SK-N-SH (cell line): ENCODE data around the gene SCO2. TPM values are rescaled to one million over a fixed set of nuclear protein-coding genes. Genes with fewer than 3 reads are reported as not detected.

Experiments
- CTCF ChIA-PET: fragments of 300-600, 350-600 bp; formaldehyde crosslinking; extraction: SDS; loops from one replicate; lab custom pipeline; 2021; lab: Yijun Ruan, JAX
- POLR2A ChIA-PET: fragments of 350-600 bp; sonication (Branson Sonifier 250); formaldehyde crosslinking; extraction: SDS; loops from one replicate; lab custom pipeline; 2020; ENCODE audit warnings: antibody characterized with exemption, inconsistent platforms; lab: Yijun Ruan, JAX
- DNase-seq: peaks from one replicate; pipeline ENCODE4 v3.0.0; 2012
- H2AFZ ChIP-seq: fragments of 200-600 bp; sonication (generic); 2 replicates; pipeline ENCODE4 v1.8.1; 2016; ENCODE audit warnings: antibody characterized with exemption, mild to moderate bottlenecking, low read depth
- H3F3A ChIP-seq: fragments of 200-600 bp; sonication (generic); replicated peaks from 2 replicates; pipeline ENCODE3; 2016; ENCODE audit warnings: antibody characterized with exemption, mild to moderate bottlenecking; ENCODE audit not compliant: insufficient read depth
- H3K27ac ChIP-seq, 2 experiments: fragments of 200-500 bp in 1 of 2; fragments of 200-600 bp in 1 of 2; sonication (Bioruptor generic) in 1 of 2; sonication (generic), shearing (Covaris generic) in 1 of 2; 2 replicates each; pipeline versions ENCODE4 v1.5.1 to v1.6.1; 2014 to 2016; ENCODE audit warnings: low read depth in 2 of 2, inconsistent platforms in 1 of 2, low read length in 1 of 2, mild to moderate bottlenecking in 1 of 2, mixed read lengths in 1 of 2
- H3K27me3 ChIP-seq: fragments of 200-600 bp; sonication (generic), shearing (Covaris generic); 2 replicates; pipeline ENCODE4 v1.6.1; 2016; ENCODE audit warnings: mixed run types; ENCODE audit not compliant: insufficient read depth
- H3K36me3 ChIP-seq, 2 experiments: fragments of 200-500 bp in 1 of 2; fragments of 200-600 bp in 1 of 2; sonication (Bioruptor generic) in 1 of 2; sonication (generic) in 1 of 2; replicated peaks in 1 of 2; 2 replicates each; pipeline versions ENCODE3 to v1.5.1; 2014 to 2016; ENCODE audit warnings: low read length in 1 of 2, mild to moderate bottlenecking in 1 of 2; ENCODE audit not compliant: insufficient read depth in 2 of 2, control insufficient read depth in 1 of 2
- H3K4me1 ChIP-seq, 2 experiments: fragments of 200-500 bp in 1 of 2; fragments of 200-600 bp in 1 of 2; sonication (Bioruptor generic) in 1 of 2; sonication (generic), shearing (Covaris generic) in 1 of 2; 2 replicates each; pipeline versions ENCODE4 v1.5.1 to v1.6.1; 2014 to 2016; ENCODE audit warnings: low read depth in 1 of 2, low read length in 1 of 2, mixed run types in 1 of 2; ENCODE audit not compliant: insufficient read depth in 2 of 2, control insufficient read depth in 1 of 2
- H3K4me2 ChIP-seq: fragments of 200-600 bp; sonication (generic), shearing (Covaris generic); 2 replicates; pipeline ENCODE4 v1.6.1; 2017; ENCODE audit warnings: mixed run types
- H3K4me3 ChIP-seq, 2 experiments: fragments of 200-500 bp in 1 of 2; fragments of 200-600 bp in 1 of 2; sonication (Bioruptor generic) in 1 of 2; sonication (generic), shearing (Covaris generic) in 1 of 2; 2 replicates each; pipeline versions ENCODE4 v1.5.1 to v1.8.1; 2014 to 2016; ENCODE audit warnings: low read depth in 2 of 2, inconsistent platforms in 1 of 2, low read length in 1 of 2, mild to moderate bottlenecking in 1 of 2, mixed read lengths in 1 of 2, moderate library complexity in 1 of 2
- H3K79me2 ChIP-seq: fragments of 200-600 bp; sonication (generic); 2 replicates; pipeline ENCODE4 v1.8.1; 2017; ENCODE audit warnings: mild to moderate bottlenecking; ENCODE audit not compliant: insufficient read depth
- H3K9ac ChIP-seq: fragments of 200-600 bp; sonication (generic); 2 replicates; pipeline ENCODE4 v1.6.1; 2017; ENCODE audit warnings: mixed run types
- H3K9me2 ChIP-seq: fragments of 200-600 bp; sonication (generic); 2 replicates; pipeline ENCODE4 v1.6.1; 2017; ENCODE audit warnings: mixed run types
- H3K9me3 ChIP-seq: fragments of 200-600 bp; sonication (generic); 2 replicates; pipeline ENCODE4 v1.6.1; 2017; ENCODE audit warnings: mixed run types, mild to moderate bottlenecking, moderate library complexity
- H4K20me1 ChIP-seq: fragments of 200-600 bp; sonication (generic); 2 replicates; pipeline ENCODE4 v1.6.1; 2017; ENCODE audit warnings: mild to moderate bottlenecking, mixed run types; ENCODE audit not compliant: insufficient read depth
- ELF1 ChIP-seq: IDR thresholded peaks from 2 replicates; pipeline ENCODE4 v1.4.0; 2012
- POLR2AphosphoS5 ChIP-seq: IDR thresholded peaks from 2 replicates; pipeline ENCODE4 v1.6.1; 2012; ENCODE audit warnings: low read depth, low read length
- RCOR1 ChIP-seq: fragments of 150-350 bp; IDR thresholded peaks from 2 replicates; pipeline ENCODE4 v1.6.1; 2017; ENCODE audit warnings: antibody characterized with exemption, low read length
- RFX5 ChIP-seq: IDR thresholded peaks from 2 replicates; pipeline ENCODE4 v1.6.1; 2012; ENCODE audit warnings: mild to moderate bottlenecking, improper control_type of control experiment, low read length
- SMC3 ChIP-seq: IDR thresholded peaks from 2 replicates; pipeline ENCODE4 v1.6.1; 2012; ENCODE audit warnings: low read depth, low read length, improper control_type of control experiment
- WGBS: methylation state at CpG from one replicate; pipeline ENCODE4 v1.1.6; 2017; ENCODE audit warnings: low lambda C conversion rate; 5-methylcytosine and 5-hydroxymethylcytosine counted together
- polyA plus RNA-seq, 3 experiments: library from polyadenylated mRNA; depleted of rRNA; stranded (reverse); fragments of >200 nt; gene quantifications; 2 replicates each; pipeline ENCODE4 v1.2.3, GENCODE V29; 2012
- TF ChIP-seq, protein P1 (sequence below): IDR thresholded peaks from 2 replicates; pipeline ENCODE4 v1.4.0; 2012; ENCODE audit warnings: low read depth, borderline replicate concordance
- TF ChIP-seq, protein P2 (sequence below): IDR thresholded peaks from 2 replicates; pipeline ENCODE4 v1.4.0; 2012; ENCODE audit warnings: low read depth, borderline replicate concordance
- TF ChIP-seq, protein P3 (sequence below): fragments of 200-600 bp; sonication (generic); IDR thresholded peaks from 2 replicates; pipeline ENCODE4 v1.6.1; 2017; ENCODE audit warnings: antibody characterized with exemption, mild to moderate bottlenecking, moderate library complexity

Gene SCO2
- polyA plus RNA-seq, 1 of the 3 experiments (the other 2 are of a cell fraction) = 4.0 TPM

DNA sequence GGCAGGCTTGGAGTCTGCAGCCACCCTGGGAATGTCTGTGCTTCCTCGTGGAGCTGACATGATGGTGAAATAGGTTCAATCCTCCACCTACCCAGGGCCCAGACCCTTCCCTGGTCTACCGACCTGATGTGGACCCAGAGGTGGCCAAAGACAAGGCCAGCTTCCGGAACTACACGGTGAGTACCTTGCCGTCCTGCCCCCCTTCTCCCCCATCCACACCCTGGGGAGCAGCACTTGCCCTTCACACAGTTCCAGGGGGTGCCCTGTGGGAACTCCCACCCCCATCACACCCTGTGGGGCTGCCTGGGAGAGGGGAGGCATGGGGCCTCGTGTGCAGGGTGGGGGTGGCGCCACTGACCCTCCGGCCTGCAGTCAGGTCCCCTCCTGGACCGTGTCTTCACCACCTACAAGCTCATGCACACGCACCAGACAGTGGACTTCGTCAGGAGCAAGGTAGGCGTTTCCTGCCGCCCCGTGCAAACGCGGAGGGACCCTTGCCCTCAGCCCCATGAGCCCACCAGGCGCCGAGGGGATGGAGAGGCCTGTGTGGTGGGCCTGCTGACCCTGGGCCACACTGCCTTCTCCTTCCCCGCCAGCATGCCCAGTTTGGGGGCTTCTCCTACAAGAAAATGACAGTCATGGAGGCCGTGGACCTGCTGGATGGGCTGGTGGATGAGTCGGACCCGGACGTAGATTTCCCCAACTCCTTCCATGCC, 38.0 kb downstream of the SCO2 start (continued):
- TF ChIP-seq, protein P1, sequence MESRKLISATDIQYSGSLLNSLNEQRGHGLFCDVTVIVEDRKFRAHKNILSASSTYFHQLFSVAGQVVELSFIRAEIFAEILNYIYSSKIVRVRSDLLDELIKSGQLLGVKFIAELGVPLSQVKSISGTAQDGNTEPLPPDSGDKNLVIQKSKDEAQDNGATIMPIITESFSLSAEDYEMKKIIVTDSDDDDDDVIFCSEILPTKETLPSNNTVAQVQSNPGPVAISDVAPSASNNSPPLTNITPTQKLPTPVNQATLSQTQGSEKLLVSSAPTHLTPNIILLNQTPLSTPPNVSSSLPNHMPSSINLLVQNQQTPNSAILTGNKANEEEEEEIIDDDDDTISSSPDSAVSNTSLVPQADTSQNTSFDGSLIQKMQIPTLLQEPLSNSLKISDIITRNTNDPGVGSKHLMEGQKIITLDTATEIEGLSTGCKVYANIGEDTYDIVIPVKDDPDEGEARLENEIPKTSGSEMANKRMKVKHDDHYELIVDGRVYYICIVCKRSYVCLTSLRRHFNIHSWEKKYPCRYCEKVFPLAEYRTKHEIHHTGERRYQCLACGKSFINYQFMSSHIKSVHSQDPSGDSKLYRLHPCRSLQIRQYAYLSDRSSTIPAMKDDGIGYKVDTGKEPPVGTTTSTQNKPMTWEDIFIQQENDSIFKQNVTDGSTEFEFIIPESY = no peak
- TF ChIP-seq, protein P2, sequence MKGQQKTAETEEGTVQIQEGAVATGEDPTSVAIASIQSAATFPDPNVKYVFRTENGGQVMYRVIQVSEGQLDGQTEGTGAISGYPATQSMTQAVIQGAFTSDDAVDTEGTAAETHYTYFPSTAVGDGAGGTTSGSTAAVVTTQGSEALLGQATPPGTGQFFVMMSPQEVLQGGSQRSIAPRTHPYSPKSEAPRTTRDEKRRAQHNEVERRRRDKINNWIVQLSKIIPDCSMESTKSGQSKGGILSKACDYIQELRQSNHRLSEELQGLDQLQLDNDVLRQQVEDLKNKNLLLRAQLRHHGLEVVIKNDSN = no peak
- TF ChIP-seq ELF1 (no peak), SMC3 (no peak)
- TF ChIP-seq, protein P3, sequence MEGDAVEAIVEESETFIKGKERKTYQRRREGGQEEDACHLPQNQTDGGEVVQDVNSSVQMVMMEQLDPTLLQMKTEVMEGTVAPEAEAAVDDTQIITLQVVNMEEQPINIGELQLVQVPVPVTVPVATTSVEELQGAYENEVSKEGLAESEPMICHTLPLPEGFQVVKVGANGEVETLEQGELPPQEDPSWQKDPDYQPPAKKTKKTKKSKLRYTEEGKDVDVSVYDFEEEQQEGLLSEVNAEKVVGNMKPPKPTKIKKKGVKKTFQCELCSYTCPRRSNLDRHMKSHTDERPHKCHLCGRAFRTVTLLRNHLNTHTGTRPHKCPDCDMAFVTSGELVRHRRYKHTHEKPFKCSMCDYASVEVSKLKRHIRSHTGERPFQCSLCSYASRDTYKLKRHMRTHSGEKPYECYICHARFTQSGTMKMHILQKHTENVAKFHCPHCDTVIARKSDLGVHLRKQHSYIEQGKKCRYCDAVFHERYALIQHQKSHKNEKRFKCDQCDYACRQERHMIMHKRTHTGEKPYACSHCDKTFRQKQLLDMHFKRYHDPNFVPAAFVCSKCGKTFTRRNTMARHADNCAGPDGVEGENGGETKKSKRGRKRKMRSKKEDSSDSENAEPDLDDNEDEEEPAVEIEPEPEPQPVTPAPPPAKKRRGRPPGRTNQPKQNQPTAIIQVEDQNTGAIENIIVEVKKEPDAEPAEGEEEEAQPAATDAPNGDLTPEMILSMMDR = no peak

DNA sequence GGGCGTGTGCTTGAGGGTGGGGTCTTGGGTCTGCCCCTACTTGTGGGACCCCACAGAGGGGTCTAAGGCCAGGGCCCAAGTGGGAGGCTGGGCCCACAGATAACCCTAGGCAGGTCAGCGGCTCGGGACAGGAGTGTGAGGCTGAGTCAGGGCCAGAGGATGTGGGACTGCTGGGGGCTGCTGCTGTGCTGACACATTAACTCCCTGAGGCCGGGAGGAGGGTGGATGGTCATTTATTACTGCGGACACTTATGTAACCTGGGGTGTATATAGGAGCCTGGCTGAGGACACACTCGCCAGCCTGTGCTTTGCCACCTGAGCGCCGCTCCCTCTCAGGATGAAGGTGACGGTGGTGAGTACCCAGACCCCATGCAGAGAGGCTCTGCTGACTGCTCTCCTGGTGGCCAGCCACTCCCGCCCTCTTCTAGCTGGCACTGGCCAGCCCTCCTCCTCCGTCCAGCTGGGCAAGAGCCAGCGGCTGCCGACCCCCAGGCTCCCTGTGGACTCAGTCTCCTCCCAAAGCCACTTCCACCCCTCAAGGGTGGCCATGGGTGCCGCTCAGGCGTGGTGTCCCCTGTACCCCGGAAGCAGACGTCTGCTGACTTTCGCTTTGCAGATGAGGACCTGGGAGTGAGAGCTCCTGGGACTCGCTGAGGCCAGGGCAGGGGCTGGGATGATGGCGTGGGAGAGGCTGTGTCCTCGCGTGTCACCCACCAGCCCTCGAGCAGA, 38.7 kb downstream of the SCO2 start, which contains the start of gene MIOX:
TSS of gene MIOX (plus strand) at position 299 of the 729 bp plus-strand sequence. CDS start at position 338, 39 bp downstream.
- Histone ChIP-seq H3K9ac (no peak within 1 kb of the TSS), H4K20me1 (no peaks in the 10 kb centered on the region), H3K27me3 (no peaks in the 10 kb centered on the region), H3K9me3 (no peaks in the 10 kb centered on the region), H3K4me3 (no peak within 1 kb of the TSS), H3F3A (no peaks in the 10 kb centered on the region), H2AFZ (no peak within 1 kb of the TSS), H3K36me3 (no peaks in the 10 kb centered on the region), H3K4me2 (no peak within 1 kb of the TSS), H3K9me2 (no peaks in the 10 kb centered on the region), H3K27ac (no peak within 1 kb of the TSS), H3K4me1 (peaks cover 0 to 2% of the 10 kb centered on the region in 2 experiments; a peak in 1 of 4 replicates), H3K79me2 (no peaks in the 10 kb centered on the region)
- ChIA-PET POLR2A (no interaction called here), CTCF (interaction anchor here (3.2 kb wide), 1 partner anchor 11 kb away, joined by 12 read pairs; no protein-coding TSS in a partner anchor)
- WGBS = 58% methylated on average over 8 of the region's 23 CpGs
- TF ChIP-seq RCOR1 = no peak
- no peak for TF ChIP-seq RFX5
- TF ChIP-seq POLR2AphosphoS5 = no peak
- no peak for DNase-seq
